IPS-20b (cell line): ENCODE data around the gene PPP1R15B.

Experiments
- H3K27ac ChIP-seq: one replicate; pipeline ENCODE4 v1.5.1; 2013; ENCODE audit warnings: low read length
- H3K27me3 ChIP-seq: 2 replicates; pipeline ENCODE4 v1.6.1; 2013; ENCODE audit warnings: mild to moderate bottlenecking, low read length, inconsistent platforms; ENCODE audit not compliant: insufficient read depth
- H3K36me3 ChIP-seq: 2 replicates; pipeline ENCODE4 v1.6.1; 2013; ENCODE audit warnings: low read depth, mild to moderate bottlenecking, inconsistent platforms, low read length, moderate library complexity; ENCODE audit not compliant: insufficient read depth
- H3K4me1 ChIP-seq: 2 replicates; pipeline ENCODE4 v1.6.1; 2013; ENCODE audit warnings: mild to moderate bottlenecking, control low read depth, inconsistent platforms, low read length, moderate library complexity; ENCODE audit not compliant: insufficient read depth
- H3K4me3 ChIP-seq: 2 replicates; pipeline ENCODE4 v1.5.1; 2013; ENCODE audit warnings: mild to moderate bottlenecking, low read length, inconsistent platforms
- H3K9ac ChIP-seq: 2 replicates; pipeline ENCODE4 v1.6.1; 2013; ENCODE audit warnings: low read depth, mild to moderate bottlenecking, inconsistent platforms, low read length, moderate library complexity
- H3K9me3 ChIP-seq: 2 replicates; pipeline ENCODE4 v1.6.1; 2013; ENCODE audit warnings: mild to moderate bottlenecking, low read depth, low read length, inconsistent platforms; ENCODE audit not compliant: insufficient read depth

Gene PPP1R15B

GRCh38 chr1:204442376-204443259 is 31.0 kb upstream of the PPP1R15B start:
- no peaks in the 10 kb centered on the region for H3K9me3 ChIP-seq
- H3K9ac ChIP-seq = no peak overlapping the region
- no peak overlapping the region for H3K27ac ChIP-seq
- no peak overlapping the region for H3K4me3 ChIP-seq
- H3K36me3 ChIP-seq = peaks cover 81% of the 10 kb centered on the region
- peaks cover 6% of the 10 kb centered on the region; the same call in 1 of the 2 replicates for H3K4me1 ChIP-seq
- no peaks in the 10 kb centered on the region for H3K27me3 ChIP-seq

- peaks cover 82% of the 10 kb centered on the region for H3K36me3 ChIP-seq
- peaks cover under 1% of the 10 kb centered on the region; the same call in 1 of the 2 replicates for H3K4me1 ChIP-seq
- no peak overlapping the region for H3K27ac ChIP-seq
- no peak overlapping the region for H3K4me3 ChIP-seq
- no peak overlapping the region for H3K9ac ChIP-seq
- H3K9me3 ChIP-seq = no peaks in the 10 kb centered on the region
- no peaks in the 10 kb centered on the region for H3K27me3 ChIP-seq
Observed at GRCh38 chr1:204441558-204441957, 29.9 kb upstream of the PPP1R15B start.

GRCh38 chr1:204439621-204440375 is 28.2 kb upstream of the PPP1R15B start:
- H3K27me3 ChIP-seq = no peaks in the 10 kb centered on the region
- peaks cover 81% of the 10 kb centered on the region for H3K36me3 ChIP-seq
- no peak overlapping the region for H3K9ac ChIP-seq
- H3K4me1 ChIP-seq = no peaks in the 10 kb centered on the region
- no peaks in the 10 kb centered on the region for H3K9me3 ChIP-seq
- no peak overlapping the region for H3K4me3 ChIP-seq
- H3K27ac ChIP-seq = no peak overlapping the region

- Histone ChIP-seq H3K36me3 (peaks cover 81% of the 10 kb centered on the region), H3K9me3 (no peaks in the 10 kb centered on the region), H3K27ac (no peak overlapping the region), H3K27me3 (no peaks in the 10 kb centered on the region), H3K4me1 (no peaks in the 10 kb centered on the region), H3K9ac (no peak overlapping the region), H3K4me3 (no peak overlapping the region)
Observed at GRCh38 chr1:204438628-204439027, 27.0 kb upstream of the PPP1R15B start.

- Histone ChIP-seq H3K36me3 (peaks cover 81% of the 10 kb centered on the region), H3K9me3 (no peaks in the 10 kb centered on the region), H3K4me1 (no peaks in the 10 kb centered on the region), H3K27ac (no peak overlapping the region), H3K4me3 (no peak overlapping the region), H3K27me3 (no peaks in the 10 kb centered on the region), H3K9ac (no peak overlapping the region)
Observed at GRCh38 chr1:204437796-204438570, 26.4 kb upstream of the PPP1R15B start.

- no peak overlapping the region for H3K27ac ChIP-seq
- no peaks in the 10 kb centered on the region for H3K4me1 ChIP-seq
- H3K36me3 ChIP-seq = peaks cover 80% of the 10 kb centered on the region
- no peaks in the 10 kb centered on the region for H3K9me3 ChIP-seq
- no peak overlapping the region for H3K4me3 ChIP-seq
- no peak overlapping the region for H3K9ac ChIP-seq
- no peaks in the 10 kb centered on the region for H3K27me3 ChIP-seq
Observed at GRCh38 chr1:204435872-204436271, 24.3 kb upstream of the PPP1R15B start.

GRCh38 chr1:204435381-204435831 is 23.8 kb upstream of the PPP1R15B start:
- H3K27me3 ChIP-seq = no peaks in the 10 kb centered on the region
- no peaks in the 10 kb centered on the region for H3K9me3 ChIP-seq

GRCh38 chr1:204434116-204434755 is 22.6 kb upstream of the PPP1R15B start:
- no peak overlapping the region for H3K27ac ChIP-seq
- no peaks in the 10 kb centered on the region for H3K4me1 ChIP-seq
- no peaks in the 10 kb centered on the region for H3K9me3 ChIP-seq
- H3K9ac ChIP-seq = no peak overlapping the region
- H3K36me3 ChIP-seq = peaks cover 70% of the 10 kb centered on the region
- no peak overlapping the region for H3K4me3 ChIP-seq
- no peaks in the 10 kb centered on the region for H3K27me3 ChIP-seq

More at GRCh38 chr1:204435381-204435831, 23.8 kb upstream of the PPP1R15B start:
- H3K4me1 ChIP-seq = no peaks in the 10 kb centered on the region
- H3K27ac ChIP-seq = no peak overlapping the region
- no peak overlapping the region for H3K4me3 ChIP-seq
- H3K9ac ChIP-seq = no peak overlapping the region
- H3K36me3 ChIP-seq = peaks cover 80% of the 10 kb centered on the region

GRCh38 chr1:204432708-204433107 is 21.1 kb upstream of the PPP1R15B start:
- Histone ChIP-seq H3K27me3 (no peaks in the 10 kb centered on the region), H3K9ac (no peak overlapping the region), H3K9me3 (no peaks in the 10 kb centered on the region), H3K36me3 (peaks cover 63% of the 10 kb centered on the region), H3K27ac (no peak overlapping the region), H3K4me1 (no peaks in the 10 kb centered on the region), H3K4me3 (no peak overlapping the region)

- no peaks in the 10 kb centered on the region for H3K27me3 ChIP-seq
- H3K36me3 ChIP-seq = peaks cover 63% of the 10 kb centered on the region
Observed at GRCh38 chr1:204431310-204432184, 19.9 kb upstream of the PPP1R15B start.

More at GRCh38 chr1:204431310-204432184, 19.9 kb upstream of the PPP1R15B start:
- H3K27ac ChIP-seq = no peak overlapping the region
- no peak overlapping the region for H3K4me3 ChIP-seq
- no peaks in the 10 kb centered on the region for H3K4me1 ChIP-seq
- H3K9ac ChIP-seq = no peak overlapping the region
- no peaks in the 10 kb centered on the region for H3K9me3 ChIP-seq
